Neuron (in vitro differentiated cells): ENCODE measurements around the gene ZBTB17.
"Not testable (repeated sequence)": the region's sequence is repeated elsewhere in the genome, so short reads cannot be mapped to it uniquely, and the experiment has no call there.

Experiments
- H2AFZ ChIP-seq: one replicate; pipeline ENCODE4 v1.6.1; 2013; ENCODE audit warnings: low read depth, mild to moderate bottlenecking, inconsistent platforms, low read length, moderate library complexity
- H3K27me3 ChIP-seq: one replicate; pipeline ENCODE4 v1.6.1; 2013; ENCODE audit warnings: low read length; ENCODE audit not compliant: insufficient read depth
- H3K36me3 ChIP-seq: one replicate; pipeline ENCODE4 v1.6.1; 2013; ENCODE audit warnings: low read length; ENCODE audit not compliant: insufficient read depth
- H3K4me1 ChIP-seq: one replicate; pipeline ENCODE4 v1.6.1; 2013; ENCODE audit warnings: low read length; ENCODE audit not compliant: insufficient read depth
- H3K4me3 ChIP-seq: 2 replicates; pipeline ENCODE4 v1.5.1; 2013; ENCODE audit warnings: mild to moderate bottlenecking, low read length, moderate library complexity
- H3K9me3 ChIP-seq: one replicate; pipeline ENCODE4 v1.6.1; 2013; ENCODE audit warnings: low read length

The ZBTB17 gene

DNA sequence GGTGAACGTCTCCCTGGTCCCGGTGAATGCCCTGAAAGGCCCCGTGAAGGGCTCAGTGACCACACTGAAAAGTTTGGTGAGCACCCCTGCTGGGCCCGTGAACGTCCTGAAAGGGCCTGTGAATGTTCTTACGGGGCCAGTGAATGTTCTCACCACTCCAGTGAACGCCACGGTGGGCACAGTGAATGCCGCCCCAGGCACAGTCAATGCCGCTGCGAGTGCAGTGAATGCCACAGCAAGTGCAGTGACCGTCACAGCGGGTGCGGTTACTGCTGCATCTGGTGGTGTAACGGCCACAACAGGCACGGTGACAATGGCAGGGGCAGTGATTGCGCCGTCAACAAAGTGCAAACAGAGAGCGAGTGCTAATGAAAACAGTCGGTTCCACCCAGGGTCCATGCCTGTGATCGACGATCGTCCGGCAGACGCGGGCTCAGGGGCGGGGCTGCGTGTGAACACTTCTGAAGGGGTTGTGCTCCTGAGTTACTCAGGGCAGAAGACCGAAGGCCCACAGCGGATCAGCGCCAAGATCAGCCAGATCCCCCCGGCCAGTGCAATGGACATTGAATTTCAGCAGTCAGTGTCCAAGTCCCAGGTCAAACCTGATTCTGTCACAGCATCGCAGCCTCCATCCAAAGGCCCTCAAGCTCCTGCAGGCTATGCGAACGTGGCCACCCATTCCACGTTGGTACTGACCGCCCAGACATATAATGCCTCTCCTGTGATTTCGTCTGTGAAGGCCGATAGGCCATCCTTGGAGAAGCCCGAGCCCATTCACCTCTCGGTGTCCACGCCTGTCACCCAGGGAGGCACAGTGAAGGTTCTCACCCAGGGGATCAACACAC, 41.5 kb downstream of the ZBTB17 start:
- H3K9me3 ChIP-seq = no peaks in the 10 kb centered on the region
- H3K4me1 ChIP-seq = no peaks in the 10 kb centered on the region
- H3K4me3 ChIP-seq = no peak overlapping the region
- peaks cover 95% of the 10 kb centered on the region for H3K36me3 ChIP-seq
- no peaks in the 10 kb centered on the region for H3K27me3 ChIP-seq
- no peak overlapping the region for H2AFZ ChIP-seq

DNA sequence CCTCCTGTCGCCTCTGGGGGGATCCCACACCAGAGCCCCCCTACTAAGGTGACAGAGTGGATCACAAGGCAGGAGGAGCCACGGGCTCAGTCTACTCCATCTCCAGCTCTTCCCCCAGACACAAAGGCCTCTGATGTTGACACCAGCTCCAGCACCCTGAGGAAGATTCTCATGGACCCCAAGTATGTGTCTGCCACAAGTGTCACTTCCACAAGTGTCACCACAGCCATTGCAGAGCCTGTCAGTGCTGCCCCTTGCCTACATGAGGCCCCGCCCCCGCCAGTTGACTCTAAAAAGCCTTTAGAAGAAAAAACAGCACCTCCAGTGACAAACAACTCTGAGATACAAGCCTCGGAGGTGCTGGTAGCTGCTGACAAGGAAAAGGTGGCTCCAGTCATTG, 42.2 kb downstream of the ZBTB17 start:
- Histone ChIP-seq H3K36me3 (peaks cover 95% of the 10 kb centered on the region), H3K4me1 (no peaks in the 10 kb centered on the region), H3K9me3 (no peaks in the 10 kb centered on the region), H3K4me3 (no peak overlapping the region), H3K27me3 (no peaks in the 10 kb centered on the region), H2AFZ (no peak overlapping the region)

DNA sequence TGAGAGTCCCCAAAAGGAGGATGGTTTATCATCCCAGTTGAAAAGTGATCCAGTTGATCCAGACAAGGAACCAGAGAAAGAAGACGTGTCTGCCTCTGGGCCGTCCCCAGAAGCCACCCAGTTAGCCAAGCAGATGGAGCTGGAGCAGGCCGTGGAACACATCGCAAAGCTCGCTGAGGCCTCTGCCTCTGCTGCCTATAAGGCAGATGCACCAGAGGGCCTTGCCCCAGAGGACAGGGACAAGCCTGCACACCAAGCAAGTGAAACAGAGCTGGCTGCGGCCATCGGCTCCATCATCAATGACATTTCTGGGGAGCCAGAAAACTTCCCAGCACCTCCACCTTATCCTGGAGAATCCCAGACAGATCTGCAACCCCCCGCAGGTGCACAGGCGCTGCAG, 43.3 kb downstream of the ZBTB17 start:
- no peak overlapping the region for H3K4me3 ChIP-seq
- H2AFZ ChIP-seq = no peak overlapping the region
- H3K9me3 ChIP-seq = peaks cover 7% of the 10 kb centered on the region
- peaks cover 99% of the 10 kb centered on the region for H3K36me3 ChIP-seq
- H3K4me1 ChIP-seq = no peaks in the 10 kb centered on the region
- no peaks in the 10 kb centered on the region for H3K27me3 ChIP-seq

DNA sequence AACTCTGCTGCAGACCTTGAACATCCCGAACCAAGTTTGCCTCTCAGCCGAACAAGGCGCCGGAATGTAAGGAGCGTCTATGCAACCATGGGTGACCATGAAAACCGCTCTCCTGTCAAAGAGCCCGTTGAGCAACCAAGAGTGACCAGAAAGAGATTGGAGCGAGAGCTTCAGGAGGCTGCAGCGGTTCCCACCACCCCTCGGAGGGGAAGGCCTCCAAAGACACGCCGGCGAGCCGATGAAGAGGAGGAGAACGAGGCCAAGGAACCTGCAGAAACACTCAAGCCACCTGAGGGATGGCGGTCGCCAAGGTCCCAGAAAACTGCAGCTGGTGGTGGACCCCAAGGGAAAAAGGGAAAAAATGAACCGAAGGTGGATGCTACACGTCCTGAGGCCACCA, 44.0 kb downstream of the ZBTB17 start:
- Histone ChIP-seq H2AFZ (no peak overlapping the region), H3K4me3 (no peak overlapping the region), H3K4me1 (no peaks in the 10 kb centered on the region), H3K27me3 (no peaks in the 10 kb centered on the region), H3K36me3 (peaks cover 99% of the 10 kb centered on the region), H3K9me3 (peaks cover 7% of the 10 kb centered on the region)

DNA sequence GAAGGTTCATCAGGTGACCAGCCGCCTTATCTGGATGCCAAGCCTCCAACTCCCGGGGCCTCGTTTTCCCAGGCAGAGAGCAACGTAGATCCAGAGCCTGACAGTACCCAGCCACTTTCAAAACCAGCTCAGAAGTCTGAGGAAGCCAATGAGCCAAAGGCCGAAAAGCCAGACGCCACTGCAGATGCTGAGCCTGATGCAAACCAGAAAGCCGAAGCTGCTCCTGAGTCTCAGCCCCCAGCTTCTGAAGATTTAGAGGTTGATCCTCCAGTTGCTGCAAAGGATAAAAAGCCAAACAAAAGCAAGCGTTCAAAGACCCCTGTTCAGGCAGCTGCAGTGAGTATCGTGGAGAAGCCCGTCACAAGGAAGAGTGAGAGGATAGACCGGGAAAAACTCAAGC, 44.5 kb downstream of the ZBTB17 start:
- Histone ChIP-seq H3K27me3 (no peaks in the 10 kb centered on the region), H3K4me1 (no peaks in the 10 kb centered on the region), H3K36me3 (peaks cover 94% of the 10 kb centered on the region), H3K9me3 (peaks cover 7% of the 10 kb centered on the region), H2AFZ (no peak overlapping the region), H3K4me3 (no peak overlapping the region)

DNA sequence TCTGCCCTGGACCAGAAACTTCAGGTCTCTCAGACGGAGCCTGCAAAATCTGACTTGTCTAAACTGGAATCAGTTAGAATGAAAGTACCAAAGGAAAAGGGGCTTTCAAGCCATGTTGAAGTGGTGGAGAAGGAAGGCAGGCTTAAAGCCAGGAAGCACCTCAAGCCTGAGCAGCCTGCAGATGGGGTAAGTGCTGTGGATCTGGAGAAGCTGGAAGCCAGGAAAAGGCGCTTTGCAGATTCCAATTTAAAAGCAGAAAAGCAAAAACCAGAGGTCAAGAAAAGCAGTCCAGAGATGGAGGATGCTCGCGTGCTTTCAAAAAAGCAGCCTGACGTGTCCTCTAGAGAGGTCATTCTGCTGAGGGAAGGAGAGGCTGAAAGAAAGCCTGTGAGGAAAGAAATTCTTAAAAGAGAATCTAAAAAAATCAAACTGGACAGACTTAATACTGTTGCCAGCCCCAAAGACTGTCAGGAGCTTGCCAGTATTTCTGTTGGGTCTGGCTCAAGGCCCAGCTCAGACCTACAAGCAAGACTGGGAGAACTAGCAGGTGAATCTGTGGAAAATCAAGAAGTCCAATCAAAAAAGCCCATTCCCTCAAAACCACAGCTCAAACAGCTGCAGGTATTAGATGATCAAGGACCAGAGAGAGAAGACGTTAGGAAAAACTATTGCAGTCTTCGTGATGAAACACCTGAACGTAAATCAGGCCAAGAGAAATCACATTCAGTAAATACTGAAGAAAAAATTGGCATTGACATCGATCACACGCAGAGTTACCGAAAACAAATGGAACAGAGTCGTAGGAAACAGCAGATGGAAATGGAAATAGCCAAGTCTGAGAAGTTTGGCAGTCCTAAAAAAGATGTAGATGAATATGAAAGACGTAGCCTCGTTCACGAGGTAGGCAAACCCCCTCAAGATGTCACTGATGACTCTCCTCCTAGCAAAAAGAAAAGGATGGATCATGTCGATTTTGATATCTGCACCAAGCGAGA, 46.6 kb downstream of the ZBTB17 start:
- no peak overlapping the region for H2AFZ ChIP-seq
- no peaks in the 10 kb centered on the region for H3K4me1 ChIP-seq
- H3K4me3 ChIP-seq = no peak overlapping the region
- no peaks in the 10 kb centered on the region for H3K27me3 ChIP-seq
- H3K36me3 ChIP-seq = peaks cover 91% of the 10 kb centered on the region
- H3K9me3 ChIP-seq = peaks cover 7% of the 10 kb centered on the region

DNA sequence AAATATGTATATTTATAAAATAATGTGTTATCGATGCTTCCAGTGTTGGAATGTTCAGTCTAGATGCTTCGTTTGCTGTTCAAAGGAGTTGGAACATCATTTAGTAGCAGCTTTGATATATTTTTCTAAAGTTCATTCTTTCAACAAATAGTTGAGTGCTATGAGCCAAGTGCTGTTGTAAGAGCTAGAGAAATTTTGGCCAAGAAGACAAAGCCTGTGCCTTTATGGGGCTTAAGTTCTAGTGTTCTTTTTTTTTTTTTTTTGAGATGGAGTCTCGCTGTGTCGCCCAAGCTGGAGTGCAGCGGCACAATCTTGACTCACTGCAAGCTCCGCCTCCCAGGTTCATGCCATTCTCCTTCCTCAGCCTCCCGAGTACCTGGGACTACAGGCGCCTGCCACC, 49.5 kb downstream of the ZBTB17 start:
- H3K4me3 ChIP-seq, H2AFZ ChIP-seq, H3K9me3 ChIP-seq, H3K4me1 ChIP-seq, H3K27me3 ChIP-seq: not testable (repeated sequence)
- peaks cover 91% of the 10 kb centered on the region for H3K36me3 ChIP-seq

DNA sequence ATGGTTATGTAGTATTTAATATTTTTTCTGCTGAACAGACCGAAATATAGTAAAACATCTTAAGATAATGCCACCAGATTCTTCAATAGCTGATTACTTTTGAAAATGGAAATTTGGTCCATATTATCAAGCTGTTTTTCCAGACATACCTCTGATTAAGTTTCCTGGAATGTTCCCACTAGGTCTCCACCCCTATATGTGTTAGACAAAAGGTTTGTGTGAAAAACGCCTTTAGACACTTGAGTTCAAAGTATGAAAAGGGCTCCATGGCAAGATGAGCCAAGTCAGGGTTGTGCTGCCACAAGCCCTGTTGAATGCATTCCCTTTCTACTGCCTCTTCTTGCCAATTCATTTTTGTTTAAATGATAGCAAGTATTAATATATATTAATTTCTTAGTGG, 52.7 kb downstream of the ZBTB17 start:
- Histone ChIP-seq H2AFZ (no peak overlapping the region), H3K4me3 (no peak overlapping the region), H3K4me1 (no peaks in the 10 kb centered on the region), H3K36me3 (peaks cover 88% of the 10 kb centered on the region), H3K9me3 (peaks cover 3% of the 10 kb centered on the region), H3K27me3 (no peaks in the 10 kb centered on the region)

DNA sequence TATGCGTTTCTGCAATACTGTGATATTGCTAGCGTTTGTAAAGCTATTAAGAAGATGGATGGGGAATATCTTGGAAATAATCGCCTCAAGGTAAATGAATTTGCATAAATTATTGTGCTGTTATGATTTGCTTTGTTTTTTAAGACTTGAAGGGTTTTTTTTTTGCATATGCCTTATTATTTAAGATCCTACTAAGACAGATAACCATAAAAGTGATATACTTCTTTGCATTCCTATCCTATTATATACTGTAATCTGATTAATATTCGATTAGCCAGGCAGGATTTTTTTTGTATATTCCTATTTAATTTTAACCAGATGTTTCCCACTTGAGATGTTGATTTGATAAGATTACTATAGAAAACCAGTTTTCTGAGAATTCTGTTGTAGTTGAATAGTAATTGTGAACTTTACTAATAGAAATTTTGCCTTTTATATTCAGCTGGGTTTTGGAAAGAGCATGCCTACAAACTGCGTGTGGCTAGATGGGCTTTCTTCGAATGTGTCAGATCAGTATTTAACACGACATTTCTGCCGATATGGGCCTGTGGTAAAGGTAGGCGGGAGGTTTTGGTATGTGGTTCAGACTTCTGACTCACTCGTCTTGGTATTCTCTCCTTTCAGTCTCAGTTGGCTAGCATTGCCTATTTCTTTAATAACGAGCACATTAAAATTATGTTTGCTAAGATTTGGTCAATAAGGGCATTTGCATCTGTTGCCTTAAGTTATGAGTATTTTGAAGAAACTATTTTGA, 56.8 kb downstream of the ZBTB17 start:
- Histone ChIP-seq H3K36me3 (peaks cover 81% of the 10 kb centered on the region), H2AFZ (no peak overlapping the region), H3K27me3 (no peaks in the 10 kb centered on the region), H3K9me3 (no peaks in the 10 kb centered on the region), H3K4me1 (no peaks in the 10 kb centered on the region), H3K4me3 (no peak overlapping the region)

DNA sequence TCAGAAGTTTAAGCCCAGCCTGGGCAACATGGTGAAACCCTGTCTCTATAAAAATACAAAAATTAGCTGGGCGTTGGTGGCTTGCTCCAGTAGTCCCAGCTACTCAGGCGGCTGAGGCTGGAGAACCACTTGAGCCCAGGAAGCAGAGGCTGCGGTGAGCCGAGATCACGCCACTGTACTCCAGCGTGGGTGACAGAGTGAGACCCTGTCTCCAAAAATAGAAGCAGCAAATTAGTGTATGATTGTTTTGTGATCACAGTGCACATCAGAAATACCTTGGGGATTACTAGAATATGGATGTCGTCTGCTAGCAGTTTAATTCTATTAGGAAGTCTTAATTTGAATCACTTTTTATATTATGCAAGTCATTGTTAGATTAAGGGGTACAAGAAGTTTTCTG, 59.0 kb downstream of the ZBTB17 start:
- Histone ChIP-seq H3K4me1 (no peaks in the 10 kb centered on the region), H2AFZ (no peak overlapping the region), H3K27me3 (no peaks in the 10 kb centered on the region), H3K36me3 (peaks cover 80% of the 10 kb centered on the region), H3K4me3 (no peak overlapping the region), H3K9me3 (no peaks in the 10 kb centered on the region)

DNA sequence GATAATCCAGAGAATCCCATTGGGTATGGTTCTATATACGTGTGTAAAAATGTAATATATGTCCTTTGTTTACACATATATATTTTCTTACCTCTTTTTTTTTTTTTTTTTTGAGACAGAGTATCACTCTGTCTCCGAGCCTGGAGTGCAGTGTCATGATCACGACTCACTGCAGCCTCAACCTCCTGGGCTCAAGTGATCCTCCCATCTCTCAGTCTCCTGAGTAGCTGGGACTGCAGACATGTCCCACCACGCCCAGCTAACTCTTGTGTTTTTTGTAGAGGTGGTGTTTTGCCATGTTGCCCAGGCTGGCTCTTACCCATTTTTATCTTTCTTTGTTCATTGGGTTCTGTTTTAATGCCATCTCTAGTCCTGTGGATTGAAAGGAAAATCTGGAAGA, 59.5 kb downstream of the ZBTB17 start:
- Histone ChIP-seq H3K9me3 (no peaks in the 10 kb centered on the region), H3K27me3 (no peaks in the 10 kb centered on the region), H3K4me3 (no peak overlapping the region), H3K36me3 (peaks cover 79% of the 10 kb centered on the region), H2AFZ (no peak overlapping the region), H3K4me1 (no peaks in the 10 kb centered on the region)

DNA sequence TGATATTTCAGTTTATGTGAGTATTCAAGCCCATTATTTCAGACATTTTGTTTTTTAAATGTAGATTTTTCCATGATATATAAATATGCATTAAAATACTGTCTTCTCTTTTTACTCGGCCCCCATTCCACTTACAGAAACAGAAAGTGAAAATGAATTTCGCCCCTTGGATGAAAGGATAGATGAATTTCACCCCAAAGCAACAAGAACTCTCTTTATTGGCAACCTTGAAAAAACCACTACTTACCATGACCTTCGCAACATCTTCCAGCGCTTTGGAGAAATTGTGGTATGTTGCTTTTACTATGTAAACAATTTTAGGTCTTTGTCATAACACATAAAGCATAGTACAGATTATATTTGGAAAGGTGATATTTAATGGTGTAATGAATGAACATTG, 59.9 kb downstream of the ZBTB17 start:
- Histone ChIP-seq H2AFZ (no peak overlapping the region), H3K4me3 (no peak overlapping the region), H3K4me1 (no peaks in the 10 kb centered on the region), H3K9me3 (no peaks in the 10 kb centered on the region), H3K27me3 (no peaks in the 10 kb centered on the region), H3K36me3 (peaks cover 79% of the 10 kb centered on the region)

DNA sequence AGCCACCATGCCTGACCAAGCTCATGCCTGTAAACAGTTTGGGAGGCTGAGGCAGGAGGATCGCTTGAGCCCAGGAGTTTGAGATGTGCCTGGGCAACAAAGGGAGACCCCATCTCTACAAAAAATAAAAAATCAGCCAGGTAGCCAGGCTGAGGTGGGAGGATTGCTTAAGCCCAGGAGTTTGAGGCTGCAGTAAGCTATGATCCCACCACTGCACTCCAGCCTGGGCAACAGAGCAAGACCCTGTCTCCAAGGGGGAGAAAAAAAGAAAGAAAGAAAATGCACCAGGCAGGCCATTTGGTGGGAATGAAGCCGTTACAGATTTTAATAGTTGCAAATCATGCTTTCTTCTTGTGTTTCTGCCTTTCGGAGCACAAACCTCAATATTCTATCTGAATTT, 62.3 kb downstream of the ZBTB17 start:
- H3K36me3 ChIP-seq = peaks cover 74% of the 10 kb centered on the region
- H3K4me3 ChIP-seq, H3K27me3 ChIP-seq, H3K9me3 ChIP-seq, H3K4me1 ChIP-seq, H2AFZ ChIP-seq: not testable (repeated sequence)
